ENCODE results near the gene LMBR1.

GRCh38 chr7:156802214-156802613 is 90.8 kb downstream of the LMBR1 start:
- TF ChIP-seq, protein P1, sequence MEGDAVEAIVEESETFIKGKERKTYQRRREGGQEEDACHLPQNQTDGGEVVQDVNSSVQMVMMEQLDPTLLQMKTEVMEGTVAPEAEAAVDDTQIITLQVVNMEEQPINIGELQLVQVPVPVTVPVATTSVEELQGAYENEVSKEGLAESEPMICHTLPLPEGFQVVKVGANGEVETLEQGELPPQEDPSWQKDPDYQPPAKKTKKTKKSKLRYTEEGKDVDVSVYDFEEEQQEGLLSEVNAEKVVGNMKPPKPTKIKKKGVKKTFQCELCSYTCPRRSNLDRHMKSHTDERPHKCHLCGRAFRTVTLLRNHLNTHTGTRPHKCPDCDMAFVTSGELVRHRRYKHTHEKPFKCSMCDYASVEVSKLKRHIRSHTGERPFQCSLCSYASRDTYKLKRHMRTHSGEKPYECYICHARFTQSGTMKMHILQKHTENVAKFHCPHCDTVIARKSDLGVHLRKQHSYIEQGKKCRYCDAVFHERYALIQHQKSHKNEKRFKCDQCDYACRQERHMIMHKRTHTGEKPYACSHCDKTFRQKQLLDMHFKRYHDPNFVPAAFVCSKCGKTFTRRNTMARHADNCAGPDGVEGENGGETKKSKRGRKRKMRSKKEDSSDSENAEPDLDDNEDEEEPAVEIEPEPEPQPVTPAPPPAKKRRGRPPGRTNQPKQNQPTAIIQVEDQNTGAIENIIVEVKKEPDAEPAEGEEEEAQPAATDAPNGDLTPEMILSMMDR (IDR thresholded peaks at IDR 0.05), result no peak
- no peak for TF ChIP-seq POLR2AphosphoS5 (IDR thresholded peaks at IDR 0.05; ENCODE audit: low read depth, low read length)
- TF ChIP-seq REST (IDR thresholded peaks at IDR 0.05; ENCODE audit: insufficient read depth in 1 of 2, low read depth in 2 of 2, low read length in 1 of 2), result no peak
- no peak for TF ChIP-seq TCF7L2 (IDR thresholded peaks at IDR 0.05; ENCODE audit: low read depth, low read length)
